Thoracic aorta (tissue), 2 donors: ENCODE data around the gene PLS1. TPM values are rescaled to one million over a fixed set of nuclear protein-coding genes. Genes with fewer than 3 reads are reported as not detected.
"Not testable (repeated sequence)": the region's sequence is repeated elsewhere in the genome, so short reads cannot be mapped to it uniquely, and the experiment has no call there.

Experiments used
- ATAC-seq: fragments of 150-250 bp; one replicate; pipeline ENCODE4 v1.8.0; 2017; ENCODE audit warnings: low read depth; ENCODE audit not compliant: insufficient number of reproducible peaks, low FRiP score
- DNase-seq: peaks from one replicate; pipeline ENCODE4 v3.0.0-alpha.2; 2020; ENCODE audit warnings: low spot score
- H3K27ac ChIP-seq, 2 donors: fragments of 200-600 bp; sonication (generic); 1 replicate in 1 of 2; 2 replicates in 1 of 2; pipeline ENCODE4 v1.5.1; 2016; ENCODE audit warnings: mild to moderate bottlenecking in 2 of 2, moderate library complexity in 2 of 2
- H3K27me3 ChIP-seq: fragments of 200-600 bp; sonication (generic); replicated peaks from 2 replicates; pipeline ENCODE4 v1.6.0; 2016; ENCODE audit warnings: mild to moderate bottlenecking; ENCODE audit not compliant: insufficient read depth
- H3K36me3 ChIP-seq: fragments of 200-600 bp; sonication (generic); one replicate; pipeline ENCODE4 v1.5.1; 2016
- H3K4me1 ChIP-seq, 2 donors: fragments of 200-600 bp; sonication (generic); 1 replicate in 1 of 2; 2 replicates in 1 of 2; pipeline versions ENCODE4 v1.5.1 to v1.6.0; 2016; ENCODE audit warnings: low read depth in 2 of 2, mild to moderate bottlenecking in 1 of 2; ENCODE audit not compliant: control insufficient read depth in 1 of 2
- H3K4me3 ChIP-seq: fragments of 200-600 bp; sonication (generic); 2 replicates; pipeline ENCODE4 v1.5.1; 2016; ENCODE audit warnings: mild to moderate bottlenecking
- H3K9me3 ChIP-seq: fragments of 200-600 bp; sonication (generic); 2 replicates; pipeline ENCODE4 v1.5.1; 2016
- CTCF ChIP-seq: fragments of 200-600 bp; sonication (generic); IDR thresholded peaks from one replicate; pipeline ENCODE4 v1.5.1; 2019; ENCODE audit warnings: antibody characterized with exemption
- total RNA-seq, 2 donors: library from RNA; depleted of rRNA; stranded (reverse); fragments of >200 nt; gene quantifications; one replicate each; pipeline versions ENCODE4 v1.1.0 to v1.2.3, GENCODE V29; 2016

PLS1 gene
- 1 to 10 TPM in 1 of 2 donors, under 1 TPM in 1; 0.54 to 1.4 TPM for total RNA-seq

GRCh38 chr3:142595951-142596725, at the start of gene PLS1:
TSS of gene PLS1 (plus strand) at chr3:142596393. CDS start at chr3:142664238, 67,845 bp downstream.
- Histone ChIP-seq H3K36me3 (no peaks in the 10 kb centered on the region), H3K27me3 (no peaks in the 10 kb centered on the region), H3K27ac (peak within 1 kb of the TSS; percentile 27 to 52), H3K4me1 (peaks cover 0 to 7% of the 10 kb centered on the region in 2 donors), H3K4me3 (peak within 1 kb of the TSS; percentile 74), H3K9me3 (no peaks in the 10 kb centered on the region)
- TF ChIP-seq CTCF, result no peak
- DNase-seq (peak; percentile 28), ATAC-seq (peak; percentile 80)

GRCh38 chr3:142549986-142550385, 46.2 kb upstream of the PLS1 start:
- no peak for DNase-seq
- H3K4me1 ChIP-seq, result no peaks in the 10 kb centered on the region
- H3K27me3 ChIP-seq, result no peaks in the 10 kb centered on the region
- no peak for ATAC-seq
- H3K4me3 ChIP-seq, result no peak overlapping the region
- H3K9me3 ChIP-seq, result no peaks in the 10 kb centered on the region
- H3K27ac ChIP-seq, result no peak overlapping the region
- peaks cover 26% of the 10 kb centered on the region for H3K36me3 ChIP-seq
- no peak for TF ChIP-seq CTCF

GRCh38 chr3:142552579-142552978, 43.6 kb upstream of the PLS1 start:
- not testable (repeated sequence) for H3K4me3 ChIP-seq, ATAC-seq, H3K4me1 ChIP-seq, H3K27ac ChIP-seq, DNase-seq, H3K9me3 ChIP-seq, H3K27me3 ChIP-seq
- peaks cover 26% of the 10 kb centered on the region for H3K36me3 ChIP-seq

- H3K27me3 ChIP-seq, result no peaks in the 10 kb centered on the region
- H3K27ac ChIP-seq, result no peak overlapping the region
- H3K36me3 ChIP-seq, result peaks cover 32% of the 10 kb centered on the region
- TF ChIP-seq CTCF, result no peak
- no peak overlapping the region for H3K4me3 ChIP-seq
- ATAC-seq (no peak), DNase-seq (no peak)
- no peaks in the 10 kb centered on the region for H3K4me1 ChIP-seq
- no peaks in the 10 kb centered on the region for H3K9me3 ChIP-seq
Observed at GRCh38 chr3:142553741-142554140, 42.5 kb upstream of the PLS1 start.

GRCh38 chr3:142560118-142560517, 36.1 kb upstream of the PLS1 start:
- H3K27ac ChIP-seq, result no peak overlapping the region
- no peak overlapping the region for H3K4me3 ChIP-seq
- no peak for DNase-seq
- H3K9me3 ChIP-seq, result no peaks in the 10 kb centered on the region
- H3K27me3 ChIP-seq, result no peaks in the 10 kb centered on the region
- TF ChIP-seq CTCF, result no peak
- H3K36me3 ChIP-seq, result peaks cover 38% of the 10 kb centered on the region
- H3K4me1 ChIP-seq, result no peaks in the 10 kb centered on the region
- no peak for ATAC-seq
